Endothelial cell of umbilical vein (primary cell): ENCODE measurements around the gene PLEKHA5. TPM values are rescaled to one million over a fixed set of nuclear protein-coding genes. Genes with fewer than 3 reads are reported as not detected.

Experiments
- BruUV-seq: library from RNA; stranded (reverse); fragments of 400-500 nt; replicated peaks from 2 replicates; lab custom pipeline; 2021; lab: Mats Ljungman, UMichigan
- CTCF ChIA-PET: fragments of 300-600, 350-600 bp; sonication (Branson Sonifier 250); formaldehyde crosslinking; loops from one replicate; lab custom pipeline; 2021; ENCODE audit warnings: antibody characterized with exemption, inconsistent platforms; lab: Charles Lee
- POLR2A ChIA-PET: fragments of 300-600, 350-600 bp; sonication (Branson Sonifier 250); formaldehyde crosslinking; loops from one replicate; lab custom pipeline; 2021; ENCODE audit warnings: antibody characterized with exemption, inconsistent platforms; lab: Charles Lee
- DNase-seq: peaks from one replicate; pipeline ENCODE4 v3.0.0-alpha.2; 2011; ENCODE audit warnings: low read depth, low spot score
- FAIRE-seq: peaks from 2 replicates; lab custom pipeline; 2011; peaks lifted over from hg19 to GRCh38; lab: Jason Lieb, UNC
- H2AFZ ChIP-seq: 2 replicates; pipeline ENCODE4 v1.6.0; 2012; ENCODE audit warnings: low read depth, low read length, control low read depth, inconsistent platforms
- H3K27ac ChIP-seq: 2 replicates; pipeline ENCODE4 v1.5.1; 2011; ENCODE audit warnings: low read depth, mild to moderate bottlenecking, control low read depth, low read length, moderate library complexity; ENCODE audit not compliant: insufficient read depth
- H3K27me3 ChIP-seq, 2 experiments: 2 replicates each; pipeline versions ENCODE4 v1.6.0 to v1.6.1; 2011; ENCODE audit warnings: low read length in 2 of 2, mixed read lengths in 1 of 2; ENCODE audit not compliant: control insufficient read depth in 2 of 2, insufficient read depth in 2 of 2
- H3K36me3 ChIP-seq, 2 experiments: 2 replicates in 1 of 2; 3 replicates in 1 of 2; pipeline ENCODE4 v1.5.1; 2011; ENCODE audit warnings: low read length in 2 of 2, mild to moderate bottlenecking in 1 of 2, moderate library complexity in 1 of 2; ENCODE audit not compliant: control insufficient read depth in 2 of 2, insufficient read depth in 2 of 2; ENCODE audit errors: extremely low read depth in 1 of 2
- H3K4me1 ChIP-seq: 3 replicates; pipeline ENCODE4 v1.5.1; 2011; ENCODE audit warnings: mild to moderate bottlenecking, low read length; ENCODE audit not compliant: control insufficient read depth, insufficient read depth; ENCODE audit errors: extremely low read depth
- H3K4me2 ChIP-seq: 2 replicates; pipeline ENCODE4 v1.6.1; 2011; ENCODE audit warnings: low read length, control low read depth, mixed read lengths; ENCODE audit not compliant: insufficient read depth
- H3K4me3 ChIP-seq, 3 experiments: fragments of 200-600 bp in 1 of 3; sonication (generic), shearing (Covaris generic) in 1 of 3; replicated peaks in 1 of 3; 2 replicates each; pipeline ENCODE4 v1.5.1; 2011 to 2016; ENCODE audit warnings: control low read depth in 3 of 3, low read length in 3 of 3, mild to moderate bottlenecking in 2 of 3, inconsistent platforms in 1 of 3, low read depth in 1 of 3, moderate library complexity in 1 of 3; ENCODE audit not compliant: insufficient read depth in 1 of 3
- H3K79me2 ChIP-seq: 2 replicates; pipeline ENCODE4 v1.6.0; 2012; ENCODE audit warnings: low read length, inconsistent platforms; ENCODE audit not compliant: control insufficient read depth, insufficient read depth
- H3K9ac ChIP-seq: replicated peaks from 2 replicates; pipeline ENCODE3; 2011; ENCODE audit warnings: low read length, control low read depth; ENCODE audit not compliant: insufficient read depth; ENCODE audit errors: extremely low read depth
- H3K9me1 ChIP-seq: replicated peaks from 3 replicates; pipeline ENCODE4 v1.6.0; 2011; ENCODE audit warnings: mild to moderate bottlenecking, low read length; ENCODE audit not compliant: control insufficient read depth, insufficient read depth; ENCODE audit errors: extremely low read depth
- H3K9me3 ChIP-seq: replicated peaks from 2 replicates; pipeline ENCODE4 v1.5.1; 2012; ENCODE audit warnings: low read length, inconsistent platforms; ENCODE audit not compliant: control insufficient read depth, insufficient read depth
- H4K20me1 ChIP-seq: replicated peaks from 2 replicates; pipeline ENCODE3; 2011; ENCODE audit warnings: mild to moderate bottlenecking, low read length; ENCODE audit not compliant: control insufficient read depth, insufficient read depth; ENCODE audit errors: extremely low read depth
- FOS ChIP-seq: IDR thresholded peaks from 2 replicates; pipeline ENCODE4 v1.6.1; 2011; ENCODE audit warnings: mild to moderate bottlenecking, low read length, moderate library complexity, borderline replicate concordance; ENCODE audit not compliant: insufficient read depth
- GATA2 ChIP-seq: IDR thresholded peaks from 2 replicates; pipeline ENCODE4 v1.7.0; 2011; ENCODE audit warnings: low read depth, mild to moderate bottlenecking, moderate library complexity, mixed read lengths, low read length; ENCODE audit not compliant: insufficient read length, insufficient read depth
- MAX ChIP-seq: IDR thresholded peaks from 2 replicates; pipeline ENCODE4 v1.6.1; 2011; ENCODE audit not compliant: insufficient read depth, insufficient read length
- MYC ChIP-seq: IDR thresholded peaks from one replicate; pipeline ENCODE4 v1.6.1; 2011; ENCODE audit warnings: mild to moderate bottlenecking, low read depth, low read length
- POLR2A ChIP-seq: IDR thresholded peaks from 2 replicates; pipeline ENCODE4 v1.6.1; 2012; ENCODE audit warnings: low read depth, mild to moderate bottlenecking, control low read depth, low read length
- dilution Hi-C: fragments of 300-500 bp; cut with MboI; formaldehyde crosslinking; loops from one replicate; pipeline ENCODE4 v1.15.0; 2019; ENCODE audit warnings: low sequenced_read_pairs; ENCODE audit not compliant: extremely low pct_ligation_motif_present
- intact Hi-C: fragments of 100-400 bp; cut with micrococcal nuclease; formaldehyde crosslinking; loops from one replicate; pipeline ENCODE4 v1.10.0; 2022
- polyA plus RNA-seq, 4 experiments: library from polyadenylated mRNA; depleted of rRNA in 3 of 4; stranded (reverse) in 3 of 4; unstranded in 1 of 4; fragments of >200 nt; gene quantifications; 2 replicates each; pipeline versions ENCODE4 v1.2.1 to v1.2.3, GENCODE V29; 2011 to 2012; ENCODE audit warnings: missing spikeins in 1 of 4
- total RNA-seq: library from RNA; stranded (reverse); gene quantifications from 2 replicates; pipeline ENCODE4 v1.2.3, GENCODE V29; 2021

Gene PLEKHA5
- total and polyA plus RNA-seq, 2 donors (not counting 3 experiments of a cell fraction or from before 2014, with no cell fraction given), result 2.5 to 12.7 TPM

- BruUV-seq, result no TSS peak
- ChIA-PET CTCF (interaction anchor here (0.7 to 1.0 kb wide), 2 partner anchors 19 to 775 kb away, joined by 3 to 4 read pairs; no protein-coding TSS in a partner anchor), POLR2A (no interaction called here)
- no peaks in the 10 kb centered on the region for H3K79me2 ChIP-seq
- no peak for TF ChIP-seq POLR2A
- no peak for TF ChIP-seq FOS
- no peak for TF ChIP-seq GATA2
- TF ChIP-seq MAX, result no peak
- H2AFZ ChIP-seq, result no peak overlapping the region
- H3K4me3 ChIP-seq, result no peak overlapping the region
- no peak overlapping the region for H3K9ac ChIP-seq
- H3K36me3 ChIP-seq, result no peaks in the 10 kb centered on the region
- no peaks in the 10 kb centered on the region for H3K9me3 ChIP-seq
- dilution Hi-C loops (no loop called here), intact Hi-C loops (no loop called here)
- H3K27ac ChIP-seq, result no peak overlapping the region
- no peaks in the 10 kb centered on the region for H4K20me1 ChIP-seq
- no peaks in the 10 kb centered on the region for H3K9me1 ChIP-seq
- H3K4me1 ChIP-seq, result no peaks in the 10 kb centered on the region
- DNase-seq (no peak), FAIRE-seq (no peak)
- no peaks in the 10 kb centered on the region for H3K27me3 ChIP-seq
- no peak overlapping the region for H3K4me2 ChIP-seq
Observed at GRCh38 chr12:19166956-19167355, 37.4 kb downstream of the PLEKHA5 start.

- no peaks in the 10 kb centered on the region for H4K20me1 ChIP-seq
- H3K9me1 ChIP-seq, result no peaks in the 10 kb centered on the region
- ChIA-PET CTCF (interaction anchor here (0.7 kb wide), 1 partner anchor 774 kb away, joined by 4 read pairs; no protein-coding TSS in a partner anchor), POLR2A (no interaction called here)
- TF ChIP-seq MAX (no peak), MYC (no peak)
- intact Hi-C loops (no loop called here), dilution Hi-C loops (no loop called here)
- no peaks in the 10 kb centered on the region for H3K79me2 ChIP-seq
- H3K9me3 ChIP-seq, result no peaks in the 10 kb centered on the region
- BruUV-seq, result no TSS peak
- no peaks in the 10 kb centered on the region for H3K36me3 ChIP-seq
- no peak overlapping the region for H2AFZ ChIP-seq
- H3K4me3 ChIP-seq, result no peak overlapping the region
- FAIRE-seq, result no peak
- no peaks in the 10 kb centered on the region for H3K4me1 ChIP-seq
- no peaks in the 10 kb centered on the region for H3K27me3 ChIP-seq
- no peak for DNase-seq
- H3K4me2 ChIP-seq, result no peak overlapping the region
- H3K27ac ChIP-seq, result no peak overlapping the region
- H3K9ac ChIP-seq, result no peak overlapping the region
Observed at GRCh38 chr12:19167708-19168107, 38.2 kb downstream of the PLEKHA5 start.
